Measurements from ENCODE around the gene HGD.

Gene HGD

DNA sequence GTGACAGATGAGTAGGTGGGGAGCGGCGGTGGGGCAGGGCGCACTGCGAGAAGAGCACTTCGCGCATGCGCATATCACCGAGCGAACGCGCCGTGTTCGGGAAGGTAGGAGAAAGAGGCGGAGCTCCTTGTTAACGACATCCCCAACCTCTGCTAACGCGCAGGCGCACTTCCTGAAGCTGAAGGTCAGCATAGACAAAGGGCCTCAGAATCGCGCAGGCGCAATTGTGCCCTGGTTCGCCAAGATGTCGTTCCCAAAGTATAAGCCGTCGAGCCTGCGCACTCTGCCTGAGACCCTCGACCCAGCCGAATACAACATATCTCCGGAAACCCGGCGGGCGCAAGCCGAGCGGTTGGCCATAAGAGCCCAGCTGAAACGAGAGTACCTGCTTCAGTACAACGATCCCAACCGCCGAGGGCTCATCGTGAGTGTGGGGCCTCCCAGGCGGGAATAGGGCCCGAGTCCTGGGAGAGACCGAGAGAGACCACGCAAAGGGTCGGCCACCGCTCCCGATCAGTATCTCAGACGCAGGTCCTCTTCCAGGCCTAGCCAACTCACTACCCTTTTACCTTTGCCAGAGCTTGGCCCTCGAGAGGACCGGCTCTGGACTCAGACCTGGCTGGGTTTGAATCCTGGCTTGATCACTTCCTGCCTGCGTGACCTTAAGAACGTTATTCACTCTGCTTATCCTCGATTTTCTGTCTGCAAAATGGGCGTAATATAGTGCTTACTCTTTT lies 85.8 kb downstream of the HGD start, which contains the start of gene NDUFB4:
TSS of gene NDUFB4 (plus strand) at position 221 of the 737 bp plus-strand sequence. CDS start at position 245, 24 bp downstream.
- no peak for TF ChIP-seq CTCF (IDR thresholded peaks at IDR 0.05; ENCODE audit: low read depth, low read length, missing control alignments)
- DNase-seq (ENCODE audit: extremely low read depth, low read depth), result peak; percentile 98
- peak within 1 kb of the TSS; percentile 90 for H3K4me3 ChIP-seq (replicated peaks; ENCODE audit: low read depth, low read length)

DNA sequence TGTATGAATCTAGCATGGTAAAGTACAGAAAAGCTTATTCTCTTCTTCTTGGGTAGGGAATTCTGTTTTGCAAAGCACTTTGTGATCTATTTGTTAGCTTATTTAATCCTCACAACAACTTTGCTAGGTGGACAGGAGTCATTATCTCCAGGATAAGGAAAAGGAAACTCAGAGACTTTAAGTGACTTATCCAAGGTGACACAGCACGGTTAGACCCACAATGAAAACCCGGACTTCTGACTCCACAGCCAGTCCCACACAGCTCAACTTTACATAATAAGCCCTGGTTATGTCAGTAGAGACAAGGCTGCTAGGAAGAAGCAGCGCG lies 86.3 kb downstream of the HGD start:
- DNase-seq (ENCODE audit: extremely low read depth, low read depth), result no peak
- peak overlapping the region; percentile 90 for H3K4me3 ChIP-seq (replicated peaks; ENCODE audit: low read depth, low read length)
- TF ChIP-seq CTCF (IDR thresholded peaks at IDR 0.05; ENCODE audit: low read depth, low read length, missing control alignments), result no peak

DNA sequence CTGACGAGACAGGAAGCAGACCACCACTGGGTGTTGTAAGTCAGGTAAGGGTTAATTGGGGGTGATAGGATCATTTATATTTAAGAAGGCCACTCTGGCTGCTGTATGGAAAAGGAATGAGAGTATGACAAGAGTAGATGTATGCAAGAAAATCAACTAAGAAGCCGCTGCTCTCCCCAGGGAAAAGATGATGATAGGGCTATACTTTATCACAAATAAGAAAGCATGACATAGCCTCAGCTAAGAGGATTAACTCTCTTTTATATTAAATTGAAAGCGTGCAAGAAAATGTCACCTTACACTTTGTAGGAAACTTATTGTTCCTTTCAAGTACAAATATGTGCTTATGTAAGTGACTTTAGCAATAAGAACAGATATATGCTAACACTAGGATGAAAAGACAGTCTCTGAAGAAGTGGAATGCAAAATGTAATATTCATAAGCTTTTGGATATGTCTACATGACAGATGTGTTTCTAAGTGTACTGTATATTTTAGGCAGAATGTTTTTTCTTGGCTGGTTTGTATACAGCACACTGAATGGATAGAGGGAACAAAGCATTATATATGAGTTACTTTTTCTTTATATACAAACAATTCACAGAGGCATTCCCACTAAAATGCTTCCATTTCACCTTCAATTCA lies 94.6 kb downstream of the HGD start:
- TF ChIP-seq CTCF (IDR thresholded peaks at IDR 0.05; ENCODE audit: low read depth, low read length, missing control alignments), result no peak
- no peak overlapping the region for H3K4me3 ChIP-seq (replicated peaks; ENCODE audit: low read depth, low read length)
- DNase-seq (ENCODE audit: extremely low read depth, low read depth), result no peak

Data from HFF-Myc (cell line).